AG09309 (cell line): ENCODE results near the gene ZNF213.
"Not testable (repeated sequence)": the region's sequence is repeated elsewhere in the genome, so short reads cannot be mapped to it uniquely, and the experiment has no call there.

ENCODE experiments used
- DNase-seq: peaks from one replicate; pipeline ENCODE4 v3.0.0-alpha.2; 2010; ENCODE audit warnings: low read depth
- H3K4me3 ChIP-seq: 2 replicates; pipeline ENCODE4 v1.5.1; 2011; ENCODE audit warnings: mild to moderate bottlenecking, low read depth, low read length, moderate library complexity; ENCODE audit not compliant: control insufficient read depth
- TF ChIP-seq, protein P1 (sequence below): IDR thresholded peaks from 2 replicates; pipeline ENCODE4 v1.5.1; 2011; ENCODE audit warnings: mild to moderate bottlenecking, low read depth, low read length, inconsistent platforms; ENCODE audit not compliant: insufficient read depth, control insufficient read depth; ENCODE audit errors: missing control alignments

ZNF213 gene

DNA sequence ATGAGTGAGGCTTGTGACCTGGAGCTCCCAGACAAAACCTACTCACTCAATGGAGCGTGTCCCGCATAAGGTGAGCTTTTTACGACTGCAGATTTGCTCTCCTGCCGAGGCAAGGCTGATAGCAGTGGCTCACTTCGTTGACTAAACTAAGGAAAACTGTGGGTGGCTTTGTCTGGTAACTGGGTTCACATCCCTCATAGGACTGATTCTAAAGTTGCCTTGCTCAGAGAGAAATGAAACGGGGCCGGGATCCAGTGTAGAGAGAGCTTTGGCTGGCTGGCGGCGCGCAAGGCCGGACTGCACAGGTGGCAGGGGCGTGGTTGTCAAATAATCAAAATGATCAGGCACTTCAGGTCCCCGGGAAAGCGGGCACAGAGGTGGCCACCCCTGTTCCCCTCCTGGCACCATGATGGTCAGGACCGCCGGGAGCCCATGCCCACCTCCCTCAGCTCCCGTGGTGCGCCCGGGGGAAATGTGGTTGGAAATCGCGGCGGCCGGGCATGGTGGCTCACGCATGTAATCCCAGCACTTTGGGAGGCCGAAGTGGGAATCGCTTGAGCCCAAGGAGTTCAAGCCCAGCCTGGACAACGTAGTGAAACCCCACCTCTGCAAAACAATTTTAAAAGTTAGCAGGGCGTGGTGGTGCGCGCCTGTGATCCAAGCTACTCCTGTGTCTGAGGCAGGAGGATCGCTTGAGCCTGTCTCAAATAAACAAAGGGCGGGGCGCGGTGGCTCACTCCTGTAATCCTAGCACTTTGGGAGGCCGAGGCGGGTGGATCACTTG lies 26.6 kb downstream of the ZNF213 start:
- TF ChIP-seq, protein P1, sequence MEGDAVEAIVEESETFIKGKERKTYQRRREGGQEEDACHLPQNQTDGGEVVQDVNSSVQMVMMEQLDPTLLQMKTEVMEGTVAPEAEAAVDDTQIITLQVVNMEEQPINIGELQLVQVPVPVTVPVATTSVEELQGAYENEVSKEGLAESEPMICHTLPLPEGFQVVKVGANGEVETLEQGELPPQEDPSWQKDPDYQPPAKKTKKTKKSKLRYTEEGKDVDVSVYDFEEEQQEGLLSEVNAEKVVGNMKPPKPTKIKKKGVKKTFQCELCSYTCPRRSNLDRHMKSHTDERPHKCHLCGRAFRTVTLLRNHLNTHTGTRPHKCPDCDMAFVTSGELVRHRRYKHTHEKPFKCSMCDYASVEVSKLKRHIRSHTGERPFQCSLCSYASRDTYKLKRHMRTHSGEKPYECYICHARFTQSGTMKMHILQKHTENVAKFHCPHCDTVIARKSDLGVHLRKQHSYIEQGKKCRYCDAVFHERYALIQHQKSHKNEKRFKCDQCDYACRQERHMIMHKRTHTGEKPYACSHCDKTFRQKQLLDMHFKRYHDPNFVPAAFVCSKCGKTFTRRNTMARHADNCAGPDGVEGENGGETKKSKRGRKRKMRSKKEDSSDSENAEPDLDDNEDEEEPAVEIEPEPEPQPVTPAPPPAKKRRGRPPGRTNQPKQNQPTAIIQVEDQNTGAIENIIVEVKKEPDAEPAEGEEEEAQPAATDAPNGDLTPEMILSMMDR, result no peak
- no peak for DNase-seq
- H3K4me3 ChIP-seq, result no peak overlapping the region

- TF ChIP-seq, protein P1, result no peak
- no peak for DNase-seq
Measured at GRCh38 chr16:3164121-3164991, 29.5 kb downstream of the ZNF213 start.

DNA sequence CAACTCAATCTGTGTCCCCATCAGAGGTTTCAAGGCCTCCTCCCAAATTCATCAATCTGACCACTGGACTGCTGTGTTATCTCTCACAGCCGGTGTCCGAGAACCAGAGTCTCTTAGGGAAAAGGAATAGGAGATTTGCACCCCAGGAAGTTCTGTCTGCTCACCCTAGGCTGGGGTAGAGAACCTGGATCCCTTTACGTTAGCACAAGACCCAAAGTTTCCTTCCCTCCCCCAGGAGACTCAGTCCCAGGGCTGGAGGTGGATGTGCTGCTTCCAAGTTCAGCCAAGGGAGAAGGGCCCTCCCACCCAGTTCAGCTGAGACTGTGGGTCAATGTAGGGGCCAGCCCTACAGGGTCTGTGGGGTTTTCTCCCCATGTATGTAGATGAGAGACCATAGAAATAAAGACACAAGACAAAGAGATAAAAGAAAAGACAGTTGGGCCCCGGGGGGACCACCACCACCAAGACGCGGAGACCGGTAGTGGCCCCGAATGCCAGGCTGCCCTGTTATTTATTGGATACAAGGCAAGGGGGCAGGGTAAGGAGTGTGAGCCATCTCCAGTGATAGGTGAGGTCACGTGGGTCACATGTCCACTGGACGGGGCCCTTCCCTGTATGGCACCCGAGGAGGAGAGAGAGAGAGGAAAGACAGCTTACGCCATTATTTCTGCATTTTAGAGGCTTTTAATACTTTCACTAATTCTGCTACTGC lies 30.4 kb downstream of the ZNF213 start:
- TF ChIP-seq, protein P1, result no peak
- H3K4me3 ChIP-seq, result no peak overlapping the region
- DNase-seq, result no peak

More at GRCh38 chr16:3164121-3164991, 29.5 kb downstream of the ZNF213 start:
- H3K4me3 ChIP-seq, result no peak overlapping the region

DNA sequence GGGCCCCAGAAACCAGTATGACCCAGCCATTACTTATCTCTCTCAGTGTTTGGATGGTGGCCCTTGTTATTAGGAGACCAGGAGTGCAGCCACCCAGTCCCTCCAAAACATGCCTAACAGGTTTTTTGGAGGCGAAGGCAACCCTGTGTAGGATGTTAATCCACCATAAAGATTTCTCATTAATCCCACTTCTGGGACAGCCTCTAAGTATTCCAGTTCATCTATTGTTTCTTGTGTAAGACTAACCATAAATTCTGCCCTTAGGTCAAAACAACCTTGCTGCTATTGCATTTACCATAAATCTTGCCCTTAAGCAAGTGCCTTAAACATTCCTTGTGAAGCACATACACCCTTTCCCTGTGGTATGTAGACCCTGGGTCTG lies 31.7 kb downstream of the ZNF213 start:
- TF ChIP-seq, protein P1, result no peak
- DNase-seq, result no peak
- no peak overlapping the region for H3K4me3 ChIP-seq

DNA sequence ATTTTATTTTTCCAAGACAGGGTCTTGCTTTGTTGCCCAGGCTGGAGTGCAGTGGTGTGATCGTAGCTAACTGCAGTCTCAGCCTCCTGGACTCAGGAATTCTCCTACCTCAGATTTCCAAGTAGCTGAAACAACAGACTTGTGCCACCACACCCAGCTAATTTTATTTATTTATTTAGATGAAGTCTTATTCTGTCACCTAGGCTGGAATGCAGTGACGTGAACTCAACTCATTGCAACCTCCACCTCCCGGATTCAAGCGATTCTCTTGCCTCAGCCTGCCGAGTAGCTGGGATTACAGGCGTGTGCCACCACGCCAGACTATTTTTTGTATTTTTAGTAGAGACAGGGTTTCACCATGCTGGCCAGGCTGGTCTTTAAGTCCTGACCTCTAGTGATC lies 33.9 kb downstream of the ZNF213 start:
- H3K4me3 ChIP-seq, DNase-seq: not testable (repeated sequence)

DNA sequence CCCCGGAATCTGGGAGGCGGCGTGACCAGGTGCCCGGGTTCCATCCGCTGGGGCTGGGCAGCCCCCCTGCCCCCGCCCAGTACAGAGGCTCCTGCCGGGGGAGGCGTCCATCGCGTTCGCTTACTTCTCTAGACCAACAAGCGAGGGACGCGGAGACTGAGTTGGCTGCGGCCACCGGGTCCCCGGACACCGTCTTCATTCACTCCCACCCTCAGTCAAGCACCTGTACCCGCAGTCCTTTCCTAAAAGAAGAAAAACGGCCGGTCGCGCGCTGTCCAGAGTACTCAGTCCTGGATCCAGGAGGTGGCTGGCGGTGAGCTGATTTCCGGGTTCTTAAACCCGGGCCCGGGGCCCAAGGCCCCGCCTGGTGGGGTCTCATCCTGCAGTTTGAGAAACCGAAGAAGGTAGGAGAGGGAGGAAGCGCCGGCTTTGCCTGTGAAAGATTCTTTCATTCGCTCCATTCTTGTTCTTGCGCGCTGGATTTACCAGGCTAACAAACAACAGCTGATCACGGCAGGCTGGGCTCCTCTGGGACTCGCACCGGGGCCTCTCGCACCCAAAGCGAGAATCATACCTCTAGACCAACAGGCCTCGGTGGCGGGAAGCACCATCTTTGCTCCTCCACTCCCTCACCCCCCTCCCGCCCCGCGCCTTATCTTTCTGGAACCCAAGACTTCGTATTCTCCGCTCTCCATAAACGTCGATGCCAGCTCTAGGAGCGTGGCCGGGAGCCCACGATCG lies 35.8 kb downstream of the ZNF213 start:
- DNase-seq, result no peak
- no peak overlapping the region; the same call in 1 of the 2 replicates for H3K4me3 ChIP-seq
- TF ChIP-seq, protein P1, result no peak
